Tibial nerve (tissue), 3 donors: ENCODE measurements around the gene ZNF836.

Source experiments
- CTCF ChIP-seq, 5 experiments: fragments of 200-600 bp in 3 of 5; fragments of 450-650 bp in 2 of 5; sonication (generic) in 3 of 5; IDR thresholded peaks; one replicate each; pipeline ENCODE4 v1.5.1; 2016 to 2019; ENCODE audit warnings: antibody characterized with exemption in 5 of 5, mild to moderate bottlenecking in 3 of 5, moderate library complexity in 2 of 5
- POLR2A ChIP-seq, 2 donors: fragments of 450-650 bp; IDR thresholded peaks; one replicate each; pipeline ENCODE4 v1.6.1; 2017; ENCODE audit warnings: antibody characterized with exemption in 2 of 2, mild to moderate bottlenecking in 2 of 2, moderate library complexity in 2 of 2

GRCh38 chr19:52211926-52212571 lies 40.6 kb upstream of the ZNF836 start:
- TF ChIP-seq CTCF (IDR thresholded peaks at IDR 0.05), result no peak
- TF ChIP-seq POLR2A (IDR thresholded peaks at IDR 0.05), result no peak
